H9 (cell line): ENCODE results near the gene ABLIM1. TPM values are rescaled to one million over a fixed set of nuclear protein-coding genes. Genes with fewer than 3 reads are reported as not detected.

Experiments
- DNase-seq: peaks from one replicate; pipeline ENCODE4 v3.0.0-alpha.2; 2017
- H2AFZ ChIP-seq: one replicate; pipeline ENCODE4 v1.6.1; 2013; ENCODE audit warnings: mild to moderate bottlenecking, low read length, control low read depth, moderate library complexity
- H2AK5ac ChIP-seq: 2 replicates; pipeline ENCODE4 v1.6.1; 2013; ENCODE audit warnings: low read length, control low read depth, mixed read lengths; ENCODE audit not compliant: insufficient read length
- H2BK120ac ChIP-seq: one replicate; pipeline ENCODE4 v1.6.1; 2013; ENCODE audit warnings: low read depth, mild to moderate bottlenecking, low read length, control low read depth, inconsistent platforms; ENCODE audit not compliant: poor library complexity, severe bottlenecking
- H2BK12ac ChIP-seq: 2 replicates; pipeline ENCODE4 v1.6.1; 2013; ENCODE audit warnings: low read length, control low read depth, mixed read lengths, low read depth; ENCODE audit not compliant: insufficient read length
- H2BK15ac ChIP-seq: 2 replicates; pipeline ENCODE4 v1.6.1; 2013; ENCODE audit warnings: low read depth, low read length, control low read depth
- H2BK20ac ChIP-seq: one replicate; pipeline ENCODE4 v1.6.1; 2013; ENCODE audit warnings: low read depth, mild to moderate bottlenecking, low read length, control low read depth, inconsistent platforms; ENCODE audit not compliant: poor library complexity, severe bottlenecking
- H2BK5ac ChIP-seq: 2 replicates; pipeline ENCODE4 v1.6.1; 2013; ENCODE audit warnings: low read length, control low read depth, mixed read lengths; ENCODE audit not compliant: insufficient read length
- H3K14ac ChIP-seq: 2 replicates; pipeline ENCODE4 v1.6.1; 2013; ENCODE audit warnings: low read length, control low read depth; ENCODE audit not compliant: insufficient read depth
- H3K18ac ChIP-seq: 2 replicates; pipeline ENCODE4 v1.6.1; 2013; ENCODE audit warnings: low read depth, mild to moderate bottlenecking, mixed read lengths, low read length, control low read depth; ENCODE audit not compliant: insufficient read length
- H3K23ac ChIP-seq: 2 replicates; pipeline ENCODE4 v1.6.1; 2013; ENCODE audit warnings: low read length, control low read depth, mixed read lengths, low read depth; ENCODE audit not compliant: insufficient read length
- H3K23me2 ChIP-seq: 2 replicates; pipeline ENCODE4 v1.6.1; 2013; ENCODE audit warnings: low read depth, mild to moderate bottlenecking, mixed read lengths, low read length, control low read depth; ENCODE audit not compliant: insufficient read length, poor library complexity, severe bottlenecking
- H3K27ac ChIP-seq: 2 replicates; pipeline ENCODE4 v1.5.1; 2013; ENCODE audit warnings: low read length, control low read depth, mixed read lengths, low read depth; ENCODE audit not compliant: insufficient read length
- H3K27me3 ChIP-seq: 2 replicates; pipeline ENCODE4 v1.6.1; 2013; ENCODE audit warnings: low read length, control low read depth, inconsistent platforms; ENCODE audit not compliant: insufficient read depth
- H3K4ac ChIP-seq: 2 replicates; pipeline ENCODE4 v1.6.1; 2013; ENCODE audit warnings: low read depth, mild to moderate bottlenecking, control low read depth, inconsistent platforms, low read length, moderate library complexity
- H3K4me1 ChIP-seq: 2 replicates; pipeline ENCODE4 v1.6.1; 2013; ENCODE audit warnings: low read length, control low read depth, inconsistent platforms; ENCODE audit not compliant: insufficient read depth
- H3K4me2 ChIP-seq: 2 replicates; pipeline ENCODE4 v1.6.1; 2013; ENCODE audit warnings: low read length, control low read depth, mixed read lengths; ENCODE audit not compliant: insufficient read length, insufficient read depth
- H3K56ac ChIP-seq: 2 replicates; pipeline ENCODE4 v1.6.1; 2013; ENCODE audit warnings: low read depth, mild to moderate bottlenecking, mixed read lengths, low read length, control low read depth; ENCODE audit not compliant: insufficient read length
- H3K79me1 ChIP-seq: 2 replicates; pipeline ENCODE4 v1.6.1; 2013; ENCODE audit warnings: low read depth, mild to moderate bottlenecking, moderate library complexity, low read length, control low read depth, inconsistent platforms; ENCODE audit not compliant: insufficient read depth, poor library complexity, severe bottlenecking
- H3K79me2 ChIP-seq: 2 replicates; pipeline ENCODE4 v1.6.1; 2013; ENCODE audit warnings: low read length, control low read depth, inconsistent platforms; ENCODE audit not compliant: insufficient read depth
- H3K9ac ChIP-seq: 2 replicates; pipeline ENCODE4 v1.6.1; 2013; ENCODE audit warnings: low read length, control low read depth, mixed read lengths; ENCODE audit not compliant: insufficient read length; ENCODE audit errors: extremely low read depth
- H3K9me3 ChIP-seq: one replicate; pipeline ENCODE4 v1.6.1; 2013; ENCODE audit warnings: low read depth, low read length, inconsistent platforms; ENCODE audit not compliant: control insufficient read depth
- H3T11ph ChIP-seq: one replicate; pipeline ENCODE4 v1.6.1; 2013; ENCODE audit warnings: mild to moderate bottlenecking, low read length, control low read depth, inconsistent platforms
- H4K20me1 ChIP-seq: one replicate; pipeline ENCODE4 v1.6.1; 2013; ENCODE audit not compliant: control insufficient read depth, insufficient read length, insufficient read depth
- H4K5ac ChIP-seq: 2 replicates; pipeline ENCODE4 v1.6.1; 2013; ENCODE audit warnings: low read depth, mild to moderate bottlenecking, mixed read lengths, low read length, control low read depth; ENCODE audit not compliant: insufficient read length
- H4K8ac ChIP-seq: replicated peaks from 2 replicates; pipeline ENCODE4 v1.6.1; 2013; ENCODE audit warnings: low read length, control low read depth, mixed read lengths, low read depth; ENCODE audit not compliant: insufficient read length
- H4K91ac ChIP-seq: 2 replicates; pipeline ENCODE4 v1.6.1; 2013; ENCODE audit warnings: low read depth, mild to moderate bottlenecking, moderate library complexity, mixed read lengths, low read length, control low read depth; ENCODE audit not compliant: insufficient read length
- H3K27ac Mint-ChIP-seq, 3 experiments: 2 replicates in 2 of 3; 3 replicates in 1 of 3; pipeline ENCODE4 v1.8.0; 2020 to 2021; ENCODE audit warnings: mixed read lengths in 3 of 3, mild to moderate bottlenecking in 1 of 3, moderate library complexity in 1 of 3
- H3K27me3 Mint-ChIP-seq: 2 replicates; pipeline ENCODE4 v1.8.0; 2021; ENCODE audit warnings: low read depth, mild to moderate bottlenecking, moderate library complexity, mixed read lengths
- H3K36me3 Mint-ChIP-seq, 3 experiments: 2 replicates in 2 of 3; 3 replicates in 1 of 3; pipeline ENCODE4 v1.8.0; 2020 to 2021; ENCODE audit warnings: low read depth in 3 of 3, mixed read lengths in 3 of 3; ENCODE audit not compliant: insufficient read depth in 1 of 3
- H3K4me1 Mint-ChIP-seq, 2 experiments: 2 replicates each; pipeline ENCODE4 v1.8.0; 2020; ENCODE audit warnings: mixed read lengths in 2 of 2
- H3K4me3 Mint-ChIP-seq, 2 experiments: 2 replicates in 1 of 2; 3 replicates in 1 of 2; pipeline ENCODE4 v1.8.0; 2020 to 2021; ENCODE audit warnings: mild to moderate bottlenecking in 2 of 2, mixed read lengths in 2 of 2, moderate library complexity in 1 of 2
- H3K9me3 Mint-ChIP-seq, 2 experiments: 2 replicates in 1 of 2; 3 replicates in 1 of 2; pipeline ENCODE4 v1.8.0; 2020; ENCODE audit warnings: mild to moderate bottlenecking in 2 of 2, mixed read lengths in 2 of 2, moderate library complexity in 1 of 2
- WGBS: extraction: QIAGEN DNeasy Blood & Tissue Kit; methylation state at CpG from one replicate; pipeline ENCODE4 v1.1.7; 2013; ENCODE audit warnings: missing lambda C conversion rate, low lambda C conversion rate, mixed read lengths; ENCODE audit not compliant: insufficient read length; ENCODE audit errors: extremely low coverage; 5-methylcytosine and 5-hydroxymethylcytosine counted together
- total RNA-seq: library from RNA; stranded (reverse); gene quantifications from 2 replicates; pipeline ENCODE4 v1.2.1, GENCODE V29; 2021
- TF ChIP-seq, protein P1 (sequence below): fragments of 200-600 bp; sonication (generic); conservative IDR thresholded peaks from 3 replicates; pipeline ENCODE4 v1.8.0; 2021; ENCODE audit warnings: antibody characterized with exemption, mild to moderate bottlenecking

Gene ABLIM1
- total RNA-seq, 1 experiment from 2014 or later: 32.1 TPM

DNA sequence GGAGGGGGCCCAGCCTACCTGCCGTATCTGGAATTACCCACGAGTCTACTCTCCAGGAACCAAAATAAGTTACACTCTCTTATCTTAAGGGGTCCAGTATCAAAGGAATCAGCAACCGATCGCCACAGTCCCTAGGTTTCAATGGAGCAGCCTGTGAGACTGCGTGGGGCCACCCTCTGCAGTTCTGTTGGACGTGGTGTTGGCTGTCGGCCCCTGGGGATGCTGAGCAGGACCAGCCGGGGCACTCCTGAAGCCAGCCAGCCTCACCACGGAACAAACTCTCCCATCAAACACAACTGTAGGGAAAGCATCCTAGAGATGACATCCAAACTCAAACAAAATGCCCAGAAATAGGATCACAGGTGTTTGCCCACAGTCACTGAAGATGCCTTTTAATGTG is 25.5 kb upstream of the ABLIM1 start:
- no peaks in the 10 kb centered on the region for H3K36me3 Mint-ChIP-seq
- Histone ChIP-seq H4K20me1 (no peaks in the 10 kb centered on the region), H4K8ac (no peak overlapping the region), H3K23ac (no peak overlapping the region), H3K27ac (no peak overlapping the region), H2BK15ac (no peak overlapping the region), H2BK20ac (no peak overlapping the region), H3K79me2 (no peaks in the 10 kb centered on the region), H4K5ac (no peak overlapping the region), H3K18ac (no peak overlapping the region), H3K4me1 (no peaks in the 10 kb centered on the region), H3K4ac (no peak overlapping the region), H2AK5ac (no peak overlapping the region), H3K27me3 (no peaks in the 10 kb centered on the region), H3K9ac (no peak overlapping the region), H2BK12ac (no peak overlapping the region), H3K4me2 (no peak overlapping the region), H3K56ac (no peak overlapping the region), H3K79me1 (no peaks in the 10 kb centered on the region), H2BK5ac (no peak overlapping the region), H2BK120ac (no peak overlapping the region), H4K91ac (no peak overlapping the region), H2AFZ (no peak overlapping the region), H3K14ac (no peak overlapping the region), H3T11ph (no peak overlapping the region), H3K23me2 (no peaks in the 10 kb centered on the region), H3K9me3 (no peaks in the 10 kb centered on the region)
- H3K27me3 Mint-ChIP-seq: no peaks in the 10 kb centered on the region
- H3K27ac Mint-ChIP-seq: no peak overlapping the region
- no peak for DNase-seq
- no peaks in the 10 kb centered on the region for H3K9me3 Mint-ChIP-seq
- H3K4me3 Mint-ChIP-seq: no peak overlapping the region
- no CpG with 5 or more reads among the region's 9 CpGs for WGBS
- TF ChIP-seq, protein P1, sequence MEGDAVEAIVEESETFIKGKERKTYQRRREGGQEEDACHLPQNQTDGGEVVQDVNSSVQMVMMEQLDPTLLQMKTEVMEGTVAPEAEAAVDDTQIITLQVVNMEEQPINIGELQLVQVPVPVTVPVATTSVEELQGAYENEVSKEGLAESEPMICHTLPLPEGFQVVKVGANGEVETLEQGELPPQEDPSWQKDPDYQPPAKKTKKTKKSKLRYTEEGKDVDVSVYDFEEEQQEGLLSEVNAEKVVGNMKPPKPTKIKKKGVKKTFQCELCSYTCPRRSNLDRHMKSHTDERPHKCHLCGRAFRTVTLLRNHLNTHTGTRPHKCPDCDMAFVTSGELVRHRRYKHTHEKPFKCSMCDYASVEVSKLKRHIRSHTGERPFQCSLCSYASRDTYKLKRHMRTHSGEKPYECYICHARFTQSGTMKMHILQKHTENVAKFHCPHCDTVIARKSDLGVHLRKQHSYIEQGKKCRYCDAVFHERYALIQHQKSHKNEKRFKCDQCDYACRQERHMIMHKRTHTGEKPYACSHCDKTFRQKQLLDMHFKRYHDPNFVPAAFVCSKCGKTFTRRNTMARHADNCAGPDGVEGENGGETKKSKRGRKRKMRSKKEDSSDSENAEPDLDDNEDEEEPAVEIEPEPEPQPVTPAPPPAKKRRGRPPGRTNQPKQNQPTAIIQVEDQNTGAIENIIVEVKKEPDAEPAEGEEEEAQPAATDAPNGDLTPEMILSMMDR: no peak
- H3K4me1 Mint-ChIP-seq: peaks cover 3 to 9% of the 10 kb centered on the region in 2 experiments; a peak in 3 of 4 replicates
